Stimulated activated CD4-positive, alpha-beta T cell treated with anti-CD3 and anti-CD28 coated beads, Interleukin-4, amount 100 ng/mL, for 24 hours (primary cell): ENCODE results near the gene PHEX.

Experiments
- DNase-seq: peaks from one replicate; pipeline ENCODE4 v3.0.0-alpha.2; 2020

The PHEX gene

DNA sequence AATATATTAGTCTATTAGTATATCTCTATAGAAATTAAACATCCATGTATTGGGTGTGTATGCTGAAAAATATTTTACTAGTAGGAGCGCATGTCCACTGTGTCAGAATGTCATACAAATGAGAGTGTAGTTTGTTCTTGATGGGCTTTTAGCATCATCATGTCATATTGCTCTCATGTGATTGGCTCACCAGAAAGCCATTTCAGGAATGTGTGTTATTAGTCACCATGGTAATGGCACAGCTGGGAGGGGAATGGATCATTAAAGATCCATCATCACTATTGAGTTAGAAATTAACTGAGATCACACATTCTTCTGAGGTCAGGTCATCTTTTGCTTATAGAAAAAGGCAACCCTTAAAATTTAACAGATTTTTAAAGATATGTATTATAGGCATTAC is 77.3 kb downstream of the PHEX start:
- no peak for DNase-seq

DNA sequence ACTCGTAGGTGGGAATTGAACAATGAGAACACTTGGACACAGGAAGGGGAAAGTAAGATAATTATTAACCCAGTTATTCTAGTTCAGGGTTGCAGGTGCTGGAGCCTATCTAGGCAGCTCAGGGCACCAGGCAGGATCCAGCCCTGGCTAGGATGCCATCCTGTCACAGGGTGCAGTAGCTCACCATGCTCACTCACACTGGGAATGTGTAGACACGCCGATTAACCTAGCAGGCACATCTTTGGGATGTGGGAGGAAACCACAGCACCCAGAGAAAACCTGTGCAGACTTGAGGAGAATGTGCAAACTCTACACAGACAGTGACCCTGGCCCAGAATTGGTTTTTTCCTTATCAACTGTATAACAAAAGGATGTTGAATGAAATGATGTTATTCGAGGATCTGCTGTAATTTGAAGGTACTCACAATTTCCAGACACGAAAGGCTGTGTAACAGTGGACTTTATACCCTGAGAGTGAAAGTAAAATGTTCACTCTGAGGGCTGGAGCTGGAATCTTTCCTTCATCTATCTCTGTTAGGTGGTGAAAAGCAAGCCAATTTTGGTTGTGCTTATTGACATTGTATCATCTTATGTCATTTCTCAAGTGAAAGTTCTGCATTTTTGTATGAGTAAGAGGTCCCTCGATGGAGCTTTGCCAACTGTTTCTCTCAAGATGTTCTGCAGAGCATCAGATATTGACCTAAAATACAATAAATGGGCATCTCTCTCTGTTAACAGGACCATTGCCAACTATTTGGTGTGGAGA is 78.8 kb downstream of the PHEX start:
- DNase-seq, result no peak

DNA sequence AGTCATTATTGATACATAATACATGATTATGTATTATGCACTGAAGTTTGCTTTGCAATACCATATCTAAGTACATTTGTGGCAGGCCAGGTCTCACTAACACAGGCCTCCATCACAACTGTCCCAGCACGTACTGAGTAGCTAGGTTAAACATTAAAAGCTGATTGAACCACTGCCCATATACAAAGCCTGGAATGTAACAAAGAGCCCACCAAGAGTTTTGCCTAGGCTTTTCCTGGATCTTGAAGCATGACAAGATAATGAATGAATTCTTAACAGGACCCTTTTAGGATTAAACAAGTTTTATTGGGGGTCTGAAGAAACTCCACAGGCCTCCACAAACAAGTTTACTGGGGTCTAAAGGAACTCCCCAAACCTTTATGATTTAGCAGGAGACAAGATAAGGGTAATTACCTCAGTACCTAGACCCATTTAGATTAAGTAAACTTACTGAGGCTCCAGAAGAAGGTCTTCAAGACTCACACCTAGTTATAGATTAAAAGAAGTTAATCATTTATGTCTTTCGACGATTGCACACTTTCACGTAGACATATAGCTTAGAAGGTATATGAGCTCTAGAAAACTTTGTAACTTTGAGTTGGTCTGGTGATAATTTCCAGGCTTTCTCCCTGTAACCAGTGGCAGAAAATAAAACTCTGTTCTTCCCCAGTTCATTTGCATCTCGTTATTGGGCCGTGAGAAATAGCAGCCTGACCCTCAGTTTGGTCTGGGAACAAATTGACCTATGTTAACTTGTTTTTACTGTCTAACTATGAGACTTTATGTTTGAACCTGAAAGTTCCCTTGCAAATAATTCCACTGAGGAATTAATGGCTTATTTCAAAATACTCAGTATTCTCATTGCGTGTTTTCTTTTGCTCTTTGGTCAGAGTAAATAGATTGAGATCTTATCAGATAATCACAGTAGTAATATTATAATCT is 84.8 kb downstream of the PHEX start:
- DNase-seq, result no peak

GRCh38 chrX:22117633-22118032 is 85.5 kb downstream of the PHEX start:
- no peak for DNase-seq

DNA sequence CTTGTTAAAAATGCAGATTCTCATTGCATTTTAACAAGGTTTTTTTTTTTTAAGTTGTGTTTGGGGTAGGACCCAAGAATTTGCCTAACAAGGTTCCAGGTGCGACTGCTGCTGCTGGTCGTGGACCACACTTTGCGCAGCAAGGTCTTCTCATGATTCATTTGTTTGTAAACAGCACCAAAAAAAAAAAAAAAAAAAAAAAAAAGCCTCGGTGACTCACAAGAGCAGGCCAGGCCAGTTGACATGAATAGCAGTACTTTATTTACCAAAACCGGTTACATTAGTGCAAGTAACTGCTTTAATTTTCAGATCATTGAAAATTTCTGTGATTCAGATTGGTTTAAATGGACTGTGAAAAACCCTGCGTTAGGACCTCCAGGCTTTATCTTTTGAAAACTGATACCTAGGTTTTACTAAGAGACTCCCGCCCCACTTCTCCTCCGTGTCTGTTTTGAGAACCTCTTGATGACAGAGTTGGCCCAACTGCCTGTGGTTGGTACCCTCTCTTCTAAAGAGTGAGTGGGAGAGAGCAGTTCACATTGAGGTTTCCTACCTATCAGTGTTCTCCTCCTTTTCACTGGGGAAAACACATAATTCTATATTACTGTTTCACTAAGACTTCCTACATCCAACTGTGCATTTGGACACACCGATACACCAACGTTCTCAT is 86.2 kb downstream of the PHEX start:
- no peak for DNase-seq

DNA sequence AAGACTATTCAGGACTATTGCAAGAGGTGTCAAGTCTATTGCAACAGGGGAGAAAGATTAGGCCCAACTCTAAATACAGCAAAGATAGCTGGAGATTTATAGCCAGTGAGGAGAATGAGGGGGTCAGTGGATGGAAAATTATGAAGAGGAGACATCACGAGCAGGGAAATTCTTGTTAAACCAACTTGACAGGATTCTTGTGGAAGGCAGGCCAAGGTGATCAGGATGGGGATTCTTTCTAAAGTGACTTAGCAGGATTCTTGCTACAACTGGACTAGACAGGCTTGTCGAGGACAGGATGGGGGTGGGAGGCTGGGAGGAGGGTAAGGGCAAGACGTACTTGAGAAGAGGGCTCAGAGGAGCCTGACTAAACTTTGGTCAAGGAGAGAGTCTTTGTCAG is 89.0 kb downstream of the PHEX start:
- no peak for DNase-seq

GRCh38 chrX:22122510-22122909 is 90.4 kb downstream of the PHEX start:
- no peak for DNase-seq

- no peak for DNase-seq
Observed at GRCh38 chrX:22124098-22124497, 92.0 kb downstream of the PHEX start.

- no peak for DNase-seq
Observed at GRCh38 chrX:22125481-22125880, 93.4 kb downstream of the PHEX start.

- no peak for DNase-seq
Observed at GRCh38 chrX:22126327-22126726, 94.2 kb downstream of the PHEX start.

DNA sequence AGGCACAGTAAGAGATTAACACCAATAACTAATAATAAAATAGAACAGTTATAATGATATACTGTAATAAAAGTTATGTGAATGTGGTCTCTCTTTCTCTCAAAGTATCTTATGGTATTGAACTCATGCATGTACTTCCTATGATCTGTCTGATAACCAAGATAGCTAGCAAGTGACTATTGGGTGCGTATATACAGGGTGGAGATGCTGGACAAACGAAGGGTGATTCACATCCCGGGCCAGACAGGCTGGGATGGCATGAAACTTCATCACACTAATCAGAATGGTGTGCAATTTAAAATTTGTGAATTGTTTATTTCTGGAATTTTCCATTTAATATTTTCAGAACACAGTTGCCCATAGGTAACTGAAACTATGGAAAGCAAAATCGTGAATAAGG is 96.8 kb downstream of the PHEX start:
- DNase-seq, result no peak

- no peak for DNase-seq
Observed at GRCh38 chrX:22134681-22135080, 102.6 kb downstream of the PHEX start.

DNA sequence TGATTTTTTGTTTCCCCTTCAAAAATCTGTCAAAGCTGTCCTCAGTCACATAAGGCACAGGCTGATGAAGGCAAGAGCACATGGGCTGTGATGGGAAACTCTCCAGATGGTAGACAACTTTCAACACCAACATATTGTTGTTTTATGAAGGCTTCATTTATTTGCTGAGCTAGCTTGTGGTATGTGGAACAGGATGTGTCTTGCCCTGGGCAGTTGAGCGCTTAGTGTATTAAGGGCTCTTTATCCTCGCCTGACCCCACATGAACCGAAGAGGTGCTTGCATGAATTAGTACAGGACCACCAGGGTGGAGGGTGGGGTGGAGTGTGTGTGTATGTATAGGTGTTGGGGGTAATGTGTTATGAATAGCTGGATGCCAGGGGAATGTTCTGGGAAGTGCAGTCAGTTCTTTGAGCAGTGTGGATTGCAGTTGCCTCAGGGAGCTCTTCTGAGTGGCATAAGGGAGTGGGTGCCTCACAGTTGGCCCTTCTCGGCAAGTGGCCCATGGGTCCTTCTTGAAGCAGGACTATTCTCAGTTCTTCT is 103.1 kb downstream of the PHEX start:
- no peak for DNase-seq

DNA sequence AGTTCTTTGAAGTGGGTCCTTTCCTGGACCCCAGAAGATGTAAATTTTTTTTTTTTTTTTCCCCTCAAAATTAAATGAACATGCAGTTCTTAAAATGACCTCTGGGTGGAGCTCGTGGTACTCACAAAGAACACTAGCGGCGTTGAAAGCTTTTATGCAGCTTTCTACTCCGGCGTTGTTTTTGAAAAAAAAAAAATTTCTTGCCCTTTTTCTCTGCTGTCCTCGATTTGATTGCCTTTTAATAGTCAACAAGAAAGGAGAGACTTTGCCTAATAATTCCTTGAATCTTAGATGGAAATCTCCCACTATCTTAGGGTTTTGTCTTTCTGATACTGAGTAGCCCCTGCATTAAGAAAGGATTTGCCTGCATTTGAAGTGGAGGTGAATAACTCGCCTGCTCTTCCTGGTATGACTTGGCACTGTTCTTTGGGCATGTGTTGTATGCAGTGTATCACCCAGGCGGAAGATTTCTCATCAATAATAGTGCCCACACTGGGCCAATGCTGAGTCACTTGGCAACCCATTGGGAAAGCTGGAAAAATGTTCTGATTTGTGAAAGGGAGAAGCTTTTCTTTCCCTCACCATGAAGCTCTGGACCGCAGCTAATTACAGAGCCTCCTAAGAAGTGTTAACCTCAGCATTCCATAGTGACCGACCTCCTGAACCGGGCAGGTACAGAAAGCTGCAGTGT is 104.0 kb downstream of the PHEX start:
- DNase-seq, result peak; percentile 28

- no peak for DNase-seq
Observed at GRCh38 chrX:22136711-22137110, 104.6 kb downstream of the PHEX start.

GRCh38 chrX:22139822-22140221 is 107.7 kb downstream of the PHEX start:
- DNase-seq, result no peak

DNA sequence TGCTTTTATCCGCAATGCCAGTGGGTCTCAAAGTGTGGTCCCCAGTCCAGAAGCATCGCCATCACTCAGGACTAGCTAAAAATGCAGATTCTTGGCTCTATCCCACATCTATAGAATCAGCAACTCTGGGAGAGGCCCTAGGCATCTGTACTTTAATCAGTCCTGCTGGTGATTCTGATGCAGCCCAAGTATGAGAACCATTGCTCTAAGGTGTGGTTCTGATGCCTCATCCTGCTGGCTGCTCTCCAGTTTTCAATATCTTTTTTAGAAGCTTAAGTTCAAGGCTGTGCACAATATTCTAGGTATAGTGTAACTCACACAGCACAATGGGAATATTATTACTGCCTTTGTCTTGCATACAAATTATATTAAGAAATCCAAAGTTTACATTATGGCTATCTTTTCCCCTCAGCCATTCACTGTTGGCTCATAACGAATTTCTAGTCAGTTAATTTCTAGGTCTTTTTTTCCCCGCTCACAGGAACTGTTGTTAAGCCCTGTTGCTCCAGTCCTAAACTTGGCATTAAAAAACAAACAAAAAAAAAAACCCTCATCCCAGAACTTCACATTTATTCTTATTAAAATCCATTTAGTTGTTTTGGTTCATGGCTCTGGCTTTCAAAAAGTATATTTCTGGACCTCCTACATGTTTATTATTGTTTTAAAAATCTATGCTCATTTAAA is 109.1 kb downstream of the PHEX start:
- no peak for DNase-seq

GRCh38 chrX:22147214-22147613 is 115.1 kb downstream of the PHEX start:
- no peak for DNase-seq

DNA sequence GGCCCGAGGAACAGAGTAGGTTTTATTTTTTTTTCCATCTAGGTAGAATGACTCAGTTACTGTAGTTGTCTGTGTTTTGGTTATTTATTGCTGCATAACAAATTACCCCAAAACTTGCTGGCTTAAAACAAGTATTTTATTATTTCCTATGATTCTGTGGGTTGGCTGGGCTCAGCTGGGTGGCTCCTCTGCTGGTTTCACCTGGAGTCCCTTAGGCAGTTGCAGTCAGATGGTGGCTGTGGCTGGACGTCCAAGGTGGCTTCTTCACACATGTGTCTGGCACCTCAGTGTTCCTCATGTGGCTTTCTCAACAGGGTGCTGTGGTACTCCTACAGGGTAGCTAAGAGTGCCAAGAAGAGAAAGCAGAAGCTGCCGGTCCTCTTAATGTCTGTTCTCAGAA is 115.8 kb downstream of the PHEX start:
- no peak for DNase-seq

DNA sequence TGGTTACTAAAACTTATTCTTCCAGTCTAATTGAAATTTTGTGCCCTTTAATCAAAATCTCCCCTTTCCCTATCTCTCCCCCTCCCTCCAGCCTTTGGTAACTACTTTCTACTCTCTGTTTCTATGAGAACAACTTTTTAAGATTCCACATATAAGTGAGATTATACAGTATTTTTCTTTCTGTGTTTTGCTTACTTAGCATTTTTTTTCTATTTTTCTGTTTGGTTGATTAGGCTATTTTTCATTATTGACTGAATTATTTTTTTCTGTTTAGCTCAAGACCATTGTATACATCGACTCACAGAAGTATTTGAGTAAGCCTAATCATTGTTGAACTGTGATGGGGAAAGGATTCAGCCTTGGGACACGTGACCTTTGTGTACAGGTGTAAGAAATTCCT is 116.4 kb downstream of the PHEX start:
- no peak for DNase-seq

- DNase-seq, result no peak
Observed at GRCh38 chrX:22150371-22150770, 118.2 kb downstream of the PHEX start.

DNA sequence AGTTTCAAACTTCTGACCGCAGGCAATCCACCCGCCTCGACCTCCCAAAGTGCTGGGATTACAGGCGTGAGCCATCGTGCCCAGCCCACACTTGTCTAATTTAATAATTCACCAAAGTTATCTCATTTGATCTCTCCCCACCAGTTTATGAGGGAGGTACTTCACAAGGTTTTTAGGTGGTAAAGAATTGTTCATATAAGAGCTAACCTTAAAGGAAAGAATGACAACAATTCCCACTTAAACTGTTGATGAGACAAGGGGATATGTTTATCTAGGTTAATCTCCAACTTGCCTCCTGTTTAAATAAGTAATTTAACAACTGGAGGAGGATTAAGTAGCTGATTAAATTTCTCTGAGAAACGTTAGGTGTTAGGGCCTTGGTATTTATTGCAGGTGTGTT is 123.0 kb downstream of the PHEX start:
- no peak for DNase-seq
